ENCODE data around the gene ZNF580.

Gene ZNF580

DNA sequence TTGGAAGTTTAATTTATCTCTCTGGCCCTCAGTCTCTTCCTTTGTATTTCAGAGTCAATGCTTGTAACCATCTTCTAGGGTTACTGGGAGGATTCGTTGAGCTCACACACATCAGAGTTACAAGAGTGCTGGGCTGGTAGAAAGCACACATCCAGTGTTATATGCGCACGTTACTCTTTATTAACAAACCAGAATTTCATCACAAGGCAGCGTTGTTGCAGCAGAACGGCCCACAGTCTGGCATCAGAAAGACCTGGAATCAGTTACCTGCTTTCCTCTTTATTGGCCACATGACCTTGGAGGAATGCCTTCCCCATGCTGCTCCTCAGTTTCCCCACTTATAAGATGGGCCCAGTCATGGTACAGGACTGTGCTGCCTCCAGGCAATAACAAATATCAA, 31.5 kb upstream of the ZNF580 start:
- 97% methylated on average over 5 of the region's 5 CpGs for WGBS
- no peak overlapping the region for H3K4me3 ChIP-seq (ENCODE audit: low read length)
- H3K27ac ChIP-seq (ENCODE audit: low read depth, low read length) = no peak overlapping the region
- no peak overlapping the region for H3K9ac ChIP-seq (ENCODE audit: low read depth, low read length)
- H3K36me3 ChIP-seq (ENCODE audit: insufficient read depth, low read length) = peaks cover 20% of the 10 kb centered on the region
- H3K27me3 ChIP-seq (ENCODE audit: insufficient read depth, low read length) = no peaks in the 10 kb centered on the region
- no peaks in the 10 kb centered on the region for H3K9me3 ChIP-seq (ENCODE audit: insufficient read depth, low read depth, low read length)
- peaks cover 6% of the 10 kb centered on the region; the same call in 1 of the 2 replicates for H3K4me1 ChIP-seq (ENCODE audit: insufficient read depth, low read length)

DNA sequence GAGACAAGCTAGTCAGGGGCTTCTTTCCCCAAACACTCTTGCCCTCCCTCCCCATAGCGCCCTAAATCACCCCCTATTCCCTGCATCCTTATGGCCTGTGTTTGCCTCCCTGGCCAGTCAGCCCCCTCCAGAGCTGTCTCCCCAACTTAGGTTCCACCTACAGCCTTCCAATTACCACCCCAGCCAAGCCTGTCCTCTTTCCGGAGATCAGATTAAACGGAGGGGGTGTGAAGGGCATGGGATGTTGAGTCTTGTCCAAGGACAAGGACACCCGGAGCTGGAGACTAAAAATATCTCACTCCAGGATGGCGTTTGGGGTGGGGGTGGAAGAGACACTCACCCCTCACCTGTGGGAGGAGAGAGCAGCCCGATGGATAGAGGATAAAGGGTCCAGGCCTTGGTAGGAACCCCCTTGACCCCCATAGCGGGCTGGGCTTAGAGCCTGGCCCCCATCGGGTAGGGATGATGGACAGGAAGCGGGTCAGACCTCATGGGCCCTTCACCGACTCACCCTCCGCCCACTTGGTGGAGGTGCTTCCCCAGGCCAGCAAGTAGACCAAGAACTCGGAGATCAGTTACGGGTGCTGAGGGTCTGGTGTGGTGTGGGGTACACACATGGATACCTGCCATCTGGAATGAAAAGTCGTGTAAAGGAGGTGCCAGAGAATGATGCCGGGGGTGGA, 29.4 kb upstream of the ZNF580 start:
- Histone ChIP-seq H3K36me3 (ENCODE audit: insufficient read depth, low read length) (peaks cover 31% of the 10 kb centered on the region), H3K4me3 (ENCODE audit: low read length) (no peak overlapping the region), H3K9me3 (ENCODE audit: insufficient read depth, low read depth, low read length) (no peaks in the 10 kb centered on the region), H3K4me1 (ENCODE audit: insufficient read depth, low read length) (peaks cover 5% of the 10 kb centered on the region; the same call in 1 of the 2 replicates), H3K27ac (ENCODE audit: low read depth, low read length) (no peak overlapping the region), H3K27me3 (ENCODE audit: insufficient read depth, low read length) (no peaks in the 10 kb centered on the region), H3K9ac (ENCODE audit: low read depth, low read length) (no peak overlapping the region)
- WGBS = 95% methylated on average over 14 of the region's 15 CpGs

DNA sequence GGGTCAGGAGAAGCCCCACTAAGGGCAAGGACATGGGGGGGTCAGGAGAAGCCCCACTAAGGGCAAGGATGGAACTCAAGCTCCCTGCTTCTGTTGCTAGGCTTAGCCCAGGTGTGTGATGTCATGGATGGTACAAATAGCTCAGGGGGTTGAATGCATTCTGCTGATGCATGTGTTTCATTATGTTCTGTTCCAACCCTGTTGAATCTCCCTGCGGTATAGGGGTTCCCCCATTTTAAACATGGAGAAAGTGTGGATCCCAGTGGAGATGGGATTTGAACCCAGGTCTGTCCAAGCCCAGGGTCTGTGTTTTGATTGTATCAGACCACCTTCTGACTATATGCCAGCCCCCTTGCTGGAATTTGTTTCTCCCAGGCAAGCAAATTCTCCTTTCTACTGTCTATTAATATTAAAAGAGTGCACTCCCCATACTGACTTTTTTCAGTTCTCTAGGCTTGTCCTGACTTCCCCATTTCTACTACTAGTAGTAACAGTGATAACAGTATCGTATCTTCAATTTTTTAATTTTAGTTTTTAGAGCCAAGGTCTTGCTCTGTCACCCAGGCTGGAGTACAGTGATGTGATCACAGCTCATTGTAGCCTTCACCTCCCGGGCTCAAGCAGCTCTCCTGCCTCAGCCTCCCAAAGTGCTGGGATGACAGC, 28.7 kb upstream of the ZNF580 start:
- WGBS = 97% methylated on average over 3 of the region's 3 CpGs
- Histone ChIP-seq H3K27ac (ENCODE audit: low read depth, low read length) (no peak overlapping the region), H3K4me3 (ENCODE audit: low read length) (no peak overlapping the region), H3K27me3 (ENCODE audit: insufficient read depth, low read length) (no peaks in the 10 kb centered on the region), H3K9ac (ENCODE audit: low read depth, low read length) (no peak overlapping the region), H3K4me1 (ENCODE audit: insufficient read depth, low read length) (no peaks in the 10 kb centered on the region), H3K36me3 (ENCODE audit: insufficient read depth, low read length) (peaks cover 32% of the 10 kb centered on the region), H3K9me3 (ENCODE audit: insufficient read depth, low read depth, low read length) (no peaks in the 10 kb centered on the region)

DNA sequence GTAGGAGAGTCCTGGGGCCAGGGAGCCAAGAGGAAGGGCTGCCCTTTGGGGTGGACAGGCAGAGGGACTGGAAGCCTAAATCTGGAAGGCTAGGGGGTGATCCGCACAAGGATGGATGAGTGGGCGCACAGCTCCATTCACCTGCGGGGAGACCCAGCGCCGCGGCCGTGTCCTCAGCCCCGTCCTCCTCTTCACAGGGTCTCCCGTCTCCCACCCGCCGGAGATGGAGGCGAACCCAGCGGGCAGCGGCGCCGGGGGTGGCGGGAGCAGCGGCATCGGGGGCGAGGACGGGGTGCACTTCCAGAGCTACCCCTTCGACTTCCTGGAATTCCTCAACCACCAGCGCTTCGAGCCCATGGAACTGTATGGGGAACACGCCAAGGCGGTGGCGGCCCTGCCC, 27.4 kb upstream of the ZNF580 start:
- Histone ChIP-seq H3K4me3 (ENCODE audit: low read length) (no peak overlapping the region), H3K27ac (ENCODE audit: low read depth, low read length) (no peak overlapping the region)

DNA sequence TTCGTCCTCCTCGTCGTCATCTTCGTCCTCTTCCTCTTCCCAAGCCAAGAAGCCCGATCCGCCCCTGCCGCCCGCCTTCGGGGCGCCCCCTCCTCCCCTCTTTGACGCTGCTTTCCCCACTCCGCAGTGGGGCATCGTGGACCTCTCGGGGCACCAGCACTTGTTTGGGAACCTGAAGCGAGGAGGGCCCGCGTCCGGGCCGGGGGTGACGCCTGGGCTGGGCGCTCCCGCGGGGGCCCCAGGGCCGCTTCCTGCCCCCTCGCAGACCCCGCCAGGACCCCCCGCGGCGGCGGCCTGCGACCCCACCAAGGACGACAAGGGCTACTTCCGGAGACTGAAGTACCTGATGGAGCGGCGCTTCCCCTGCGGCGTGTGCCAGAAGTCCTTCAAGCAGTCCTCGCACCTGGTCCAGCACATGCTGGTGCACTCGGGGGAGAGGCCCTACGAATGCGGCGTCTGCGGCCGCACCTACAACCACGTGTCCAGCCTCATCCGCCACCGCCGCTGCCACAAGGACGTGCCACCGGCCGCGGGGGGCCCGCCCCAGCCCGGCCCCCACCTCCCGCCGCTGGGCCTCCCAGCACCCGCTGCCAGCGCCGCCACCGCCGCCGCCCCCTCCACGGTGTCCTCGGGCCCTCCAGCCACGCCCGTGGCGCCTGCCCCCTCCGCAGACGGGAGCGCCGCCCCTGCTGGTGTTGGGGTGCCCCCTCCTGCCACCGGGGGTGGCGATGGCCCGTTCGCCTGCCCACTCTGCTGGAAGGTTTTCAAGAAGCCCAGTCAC, 26.7 kb upstream of the ZNF580 start:
- no peaks in the 10 kb centered on the region for H3K9me3 ChIP-seq (ENCODE audit: insufficient read depth, low read depth, low read length)
- no peak overlapping the region for H3K9ac ChIP-seq (ENCODE audit: low read depth, low read length)
- no peak overlapping the region for H3K27ac ChIP-seq (ENCODE audit: low read depth, low read length)
- H3K4me3 ChIP-seq (ENCODE audit: low read length) = no peak overlapping the region
- H3K27me3 ChIP-seq (ENCODE audit: insufficient read depth, low read length) = no peaks in the 10 kb centered on the region
- H3K36me3 ChIP-seq (ENCODE audit: insufficient read depth, low read length) = peaks cover 30% of the 10 kb centered on the region
- no peaks in the 10 kb centered on the region for H3K4me1 ChIP-seq (ENCODE audit: insufficient read depth, low read length)
- WGBS = 96% methylated on average over 75 of the region's 75 CpGs

More for the DNA sequence above, 27.4 kb upstream of the ZNF580 start:
- H3K36me3 ChIP-seq (ENCODE audit: insufficient read depth, low read length) = peaks cover 30% of the 10 kb centered on the region
- no peaks in the 10 kb centered on the region for H3K27me3 ChIP-seq (ENCODE audit: insufficient read depth, low read length)
- 95% methylated on average over 27 of the region's 27 CpGs for WGBS
- H3K4me1 ChIP-seq (ENCODE audit: insufficient read depth, low read length) = no peaks in the 10 kb centered on the region
- no peaks in the 10 kb centered on the region for H3K9me3 ChIP-seq (ENCODE audit: insufficient read depth, low read depth, low read length)
- no peak overlapping the region for H3K9ac ChIP-seq (ENCODE audit: low read depth, low read length)

DNA sequence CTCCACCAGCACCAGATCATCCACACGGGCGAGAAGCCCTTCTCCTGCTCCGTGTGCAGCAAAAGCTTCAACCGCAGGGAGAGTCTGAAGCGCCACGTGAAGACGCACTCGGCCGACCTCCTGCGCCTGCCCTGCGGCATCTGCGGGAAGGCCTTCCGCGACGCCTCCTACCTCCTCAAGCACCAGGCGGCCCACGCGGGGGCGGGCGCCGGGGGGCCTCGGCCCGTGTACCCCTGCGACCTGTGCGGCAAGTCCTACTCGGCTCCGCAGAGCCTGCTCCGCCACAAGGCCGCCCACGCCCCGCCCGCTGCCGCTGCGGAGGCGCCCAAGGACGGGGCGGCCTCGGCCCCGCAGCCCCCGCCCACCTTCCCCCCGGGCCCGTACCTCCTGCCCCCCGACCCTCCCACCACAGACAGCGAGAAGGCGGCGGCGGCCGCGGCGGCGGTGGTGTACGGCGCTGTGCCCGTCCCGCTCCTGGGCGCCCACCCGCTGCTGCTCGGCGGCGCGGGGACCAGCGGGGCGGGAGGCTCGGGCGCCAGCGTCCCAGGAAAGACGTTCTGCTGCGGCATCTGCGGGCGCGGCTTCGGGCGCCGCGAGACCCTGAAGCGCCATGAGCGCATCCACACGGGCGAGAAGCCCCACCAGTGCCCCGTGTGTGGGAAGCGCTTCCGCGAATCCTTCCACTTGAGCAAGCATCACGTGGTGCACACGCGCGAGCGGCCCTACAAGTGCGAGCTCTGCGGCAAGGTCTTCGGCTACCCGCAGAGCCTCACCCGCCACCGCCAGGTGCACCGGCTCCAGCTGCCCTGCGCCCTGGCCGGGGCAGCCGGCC, 25.9 kb upstream of the ZNF580 start:
- 97% methylated on average over 96 of the region's 98 CpGs for WGBS

DNA sequence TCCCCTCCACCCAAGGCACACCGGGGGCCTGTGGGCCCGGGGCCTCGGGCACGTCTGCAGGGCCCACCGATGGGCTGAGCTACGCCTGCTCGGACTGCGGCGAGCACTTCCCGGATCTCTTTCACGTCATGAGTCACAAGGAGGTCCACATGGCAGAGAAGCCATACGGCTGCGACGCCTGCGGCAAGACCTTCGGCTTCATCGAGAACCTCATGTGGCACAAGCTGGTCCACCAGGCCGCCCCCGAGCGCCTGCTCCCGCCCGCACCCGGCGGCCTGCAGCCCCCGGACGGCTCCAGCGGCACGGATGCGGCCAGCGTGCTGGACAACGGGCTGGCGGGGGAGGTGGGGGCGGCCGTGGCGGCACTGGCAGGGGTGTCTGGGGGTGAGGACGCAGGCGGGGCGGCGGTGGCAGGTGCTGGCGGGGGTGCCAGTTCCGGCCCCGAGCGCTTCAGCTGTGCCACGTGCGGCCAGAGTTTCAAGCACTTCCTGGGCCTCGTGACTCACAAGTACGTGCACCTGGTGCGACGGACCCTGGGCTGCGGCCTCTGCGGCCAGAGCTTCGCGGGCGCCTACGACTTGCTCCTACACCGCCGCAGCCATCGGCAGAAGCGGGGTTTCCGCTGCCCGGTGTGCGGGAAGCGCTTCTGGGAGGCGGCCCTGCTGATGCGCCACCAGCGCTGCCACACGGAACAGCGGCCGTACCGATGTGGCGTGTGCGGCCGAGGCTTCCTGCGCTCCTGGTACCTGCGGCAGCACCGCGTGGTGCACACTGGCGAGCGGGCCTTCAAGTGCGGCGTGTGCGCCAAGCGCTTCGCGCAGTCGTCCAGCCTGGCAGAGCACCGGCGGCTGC, 25.0 kb upstream of the ZNF580 start:
- H3K9me3 ChIP-seq (ENCODE audit: insufficient read depth, low read depth, low read length) = no peaks in the 10 kb centered on the region
- no peak overlapping the region for H3K27ac ChIP-seq (ENCODE audit: low read depth, low read length)
- no peak overlapping the region for H3K4me3 ChIP-seq (ENCODE audit: low read length)
- H3K4me1 ChIP-seq (ENCODE audit: insufficient read depth, low read length) = no peaks in the 10 kb centered on the region
- no peak overlapping the region for H3K9ac ChIP-seq (ENCODE audit: low read depth, low read length)
- WGBS = 97% methylated on average over 88 of the region's 88 CpGs
- peaks cover 29% of the 10 kb centered on the region for H3K36me3 ChIP-seq (ENCODE audit: insufficient read depth, low read length)
- no peaks in the 10 kb centered on the region for H3K27me3 ChIP-seq (ENCODE audit: insufficient read depth, low read length)

More for the DNA sequence above, 25.9 kb upstream of the ZNF580 start:
- Histone ChIP-seq H3K27ac (ENCODE audit: low read depth, low read length) (no peak overlapping the region), H3K4me3 (ENCODE audit: low read length) (no peak overlapping the region), H3K9ac (ENCODE audit: low read depth, low read length) (no peak overlapping the region), H3K27me3 (ENCODE audit: insufficient read depth, low read length) (no peaks in the 10 kb centered on the region), H3K36me3 (ENCODE audit: insufficient read depth, low read length) (peaks cover 23% of the 10 kb centered on the region), H3K4me1 (ENCODE audit: insufficient read depth, low read length) (no peaks in the 10 kb centered on the region), H3K9me3 (ENCODE audit: insufficient read depth, low read depth, low read length) (no peaks in the 10 kb centered on the region)

DNA sequence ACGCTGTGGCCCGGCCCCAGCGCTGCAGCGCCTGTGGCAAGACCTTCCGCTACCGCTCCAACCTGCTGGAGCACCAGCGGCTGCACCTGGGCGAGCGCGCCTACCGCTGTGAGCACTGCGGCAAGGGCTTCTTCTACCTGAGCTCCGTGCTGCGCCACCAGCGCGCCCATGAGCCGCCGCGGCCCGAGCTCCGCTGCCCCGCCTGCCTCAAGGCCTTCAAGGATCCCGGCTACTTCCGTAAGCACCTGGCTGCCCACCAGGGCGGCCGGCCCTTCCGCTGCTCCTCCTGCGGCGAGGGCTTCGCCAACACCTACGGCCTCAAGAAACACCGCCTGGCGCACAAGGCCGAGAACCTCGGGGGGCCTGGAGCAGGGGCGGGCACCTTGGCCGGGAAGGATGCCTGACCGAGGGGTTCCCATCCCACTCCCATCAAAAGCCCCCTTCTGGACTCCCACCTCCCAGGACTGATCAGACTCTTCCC, 24.4 kb upstream of the ZNF580 start:
- Histone ChIP-seq H3K36me3 (ENCODE audit: insufficient read depth, low read length) (peaks cover 34% of the 10 kb centered on the region), H3K4me3 (ENCODE audit: low read length) (no peak overlapping the region), H3K9me3 (ENCODE audit: insufficient read depth, low read depth, low read length) (no peaks in the 10 kb centered on the region), H3K9ac (ENCODE audit: low read depth, low read length) (no peak overlapping the region), H3K4me1 (ENCODE audit: insufficient read depth, low read length) (no peaks in the 10 kb centered on the region), H3K27me3 (ENCODE audit: insufficient read depth, low read length) (no peaks in the 10 kb centered on the region), H3K27ac (ENCODE audit: low read depth, low read length) (no peak overlapping the region)
- whole genome bisulfite sequencing = 97% methylated on average over 38 of the region's 38 CpGs

DNA sequence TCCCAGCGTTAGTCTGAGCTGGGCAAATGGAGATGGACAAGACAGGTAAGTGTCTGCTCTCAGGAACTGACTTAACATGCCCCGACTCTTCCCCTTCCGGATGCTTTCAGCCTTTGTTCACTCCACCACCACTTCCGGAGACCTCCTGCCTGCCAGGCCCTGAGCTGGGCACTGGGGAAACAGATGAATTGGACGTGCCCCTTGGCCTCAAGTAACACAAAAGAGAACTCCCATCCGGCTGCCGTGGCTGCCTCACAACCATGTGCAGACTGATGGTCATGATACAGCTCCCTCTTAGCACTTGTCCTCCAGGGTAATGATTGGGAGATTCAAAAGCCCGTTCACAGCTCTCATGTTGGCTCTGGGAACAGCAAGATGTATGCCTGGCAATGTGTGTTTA, 23.4 kb upstream of the ZNF580 start:
- no peaks in the 10 kb centered on the region for H3K4me1 ChIP-seq (ENCODE audit: insufficient read depth, low read length)
- H3K9ac ChIP-seq (ENCODE audit: low read depth, low read length) = no peak overlapping the region
- 93% methylated on average over 8 of the region's 8 CpGs for WGBS
- no peaks in the 10 kb centered on the region for H3K27me3 ChIP-seq (ENCODE audit: insufficient read depth, low read length)
- H3K4me3 ChIP-seq (ENCODE audit: low read length) = no peak overlapping the region
- no peaks in the 10 kb centered on the region for H3K9me3 ChIP-seq (ENCODE audit: insufficient read depth, low read depth, low read length)
- H3K36me3 ChIP-seq (ENCODE audit: insufficient read depth, low read length) = peaks cover 34% of the 10 kb centered on the region
- H3K27ac ChIP-seq (ENCODE audit: low read depth, low read length) = no peak overlapping the region

DNA sequence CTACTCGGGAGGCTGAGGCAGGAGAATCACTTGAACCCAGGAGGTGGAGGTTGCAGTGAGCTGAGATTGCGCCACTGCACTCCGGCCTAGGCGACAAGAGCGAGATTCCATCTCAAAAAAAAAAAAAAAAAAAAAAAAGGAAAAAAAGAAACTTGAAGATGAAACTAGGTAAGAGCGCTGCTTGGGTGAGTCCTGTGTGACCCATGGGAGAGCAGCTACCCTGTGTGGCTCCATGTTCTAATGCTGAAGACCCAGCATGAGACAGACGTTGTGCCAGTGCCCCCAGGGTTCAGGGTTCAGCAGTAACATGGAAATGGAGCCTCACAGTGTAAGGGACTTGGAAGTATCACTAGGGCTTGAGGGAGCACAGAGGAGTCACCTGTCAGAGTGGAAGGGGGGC, 22.4 kb upstream of the ZNF580 start:
- WGBS = 88% methylated on average over 5 of the region's 7 CpGs
- H3K27me3 ChIP-seq (ENCODE audit: insufficient read depth, low read length) = no peaks in the 10 kb centered on the region
- H3K9me3 ChIP-seq (ENCODE audit: insufficient read depth, low read depth, low read length) = no peaks in the 10 kb centered on the region
- peaks cover 34% of the 10 kb centered on the region for H3K36me3 ChIP-seq (ENCODE audit: insufficient read depth, low read length)
- H3K9ac ChIP-seq (ENCODE audit: low read depth, low read length) = no peak overlapping the region
- H3K4me1 ChIP-seq (ENCODE audit: insufficient read depth, low read length) = no peaks in the 10 kb centered on the region
- H3K4me3 ChIP-seq (ENCODE audit: low read length) = no peak overlapping the region
- H3K27ac ChIP-seq (ENCODE audit: low read depth, low read length) = no peak overlapping the region
